Measurements from ENCODE around the gene RIC1.
"Not testable (repeated sequence)": the region's sequence is repeated elsewhere in the genome, so short reads cannot be mapped to it uniquely, and the experiment has no call there.

Gene RIC1

GRCh38 chr9:5620494-5620893 is 8.4 kb upstream of the RIC1 start:
- in situ Hi-C loops (cut with MboI; ENCODE audit: low sequenced_read_pairs, unreplicated experiment), result no loop called here
- TF ChIP-seq, protein P1, sequence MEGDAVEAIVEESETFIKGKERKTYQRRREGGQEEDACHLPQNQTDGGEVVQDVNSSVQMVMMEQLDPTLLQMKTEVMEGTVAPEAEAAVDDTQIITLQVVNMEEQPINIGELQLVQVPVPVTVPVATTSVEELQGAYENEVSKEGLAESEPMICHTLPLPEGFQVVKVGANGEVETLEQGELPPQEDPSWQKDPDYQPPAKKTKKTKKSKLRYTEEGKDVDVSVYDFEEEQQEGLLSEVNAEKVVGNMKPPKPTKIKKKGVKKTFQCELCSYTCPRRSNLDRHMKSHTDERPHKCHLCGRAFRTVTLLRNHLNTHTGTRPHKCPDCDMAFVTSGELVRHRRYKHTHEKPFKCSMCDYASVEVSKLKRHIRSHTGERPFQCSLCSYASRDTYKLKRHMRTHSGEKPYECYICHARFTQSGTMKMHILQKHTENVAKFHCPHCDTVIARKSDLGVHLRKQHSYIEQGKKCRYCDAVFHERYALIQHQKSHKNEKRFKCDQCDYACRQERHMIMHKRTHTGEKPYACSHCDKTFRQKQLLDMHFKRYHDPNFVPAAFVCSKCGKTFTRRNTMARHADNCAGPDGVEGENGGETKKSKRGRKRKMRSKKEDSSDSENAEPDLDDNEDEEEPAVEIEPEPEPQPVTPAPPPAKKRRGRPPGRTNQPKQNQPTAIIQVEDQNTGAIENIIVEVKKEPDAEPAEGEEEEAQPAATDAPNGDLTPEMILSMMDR (IDR thresholded peaks at IDR 0.05; ENCODE audit: borderline replicate concordance, control extremely low read depth, extremely low read depth, insufficient read depth, missing control alignments), result no peak
- no peak for DNase-seq (ENCODE audit: low spot score)

DNA sequence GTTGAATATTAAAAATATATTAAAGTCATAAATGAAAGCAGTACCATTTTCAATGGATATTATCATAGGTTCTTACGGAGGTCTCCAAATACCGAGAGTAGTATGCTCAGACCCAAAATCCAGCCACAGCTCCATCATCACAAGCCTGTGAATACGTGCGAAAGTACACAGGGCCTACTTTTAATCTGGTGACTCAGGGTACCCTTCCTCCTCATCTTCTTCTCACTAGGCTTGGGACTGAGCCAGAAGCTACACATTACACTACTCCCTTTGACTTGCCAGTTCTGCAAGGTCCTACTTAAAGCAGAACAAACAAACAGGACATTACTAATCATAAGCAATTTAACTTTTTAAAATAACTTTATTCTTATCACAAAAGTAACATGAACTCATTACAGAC is 7.6 kb upstream of the RIC1 start:
- in situ Hi-C loops (cut with MboI; ENCODE audit: low sequenced_read_pairs, unreplicated experiment), result no loop called here
- no peak for DNase-seq (ENCODE audit: low spot score)
- TF ChIP-seq, protein P1 (IDR thresholded peaks at IDR 0.05; ENCODE audit: borderline replicate concordance, control extremely low read depth, extremely low read depth, insufficient read depth, missing control alignments), result no peak

DNA sequence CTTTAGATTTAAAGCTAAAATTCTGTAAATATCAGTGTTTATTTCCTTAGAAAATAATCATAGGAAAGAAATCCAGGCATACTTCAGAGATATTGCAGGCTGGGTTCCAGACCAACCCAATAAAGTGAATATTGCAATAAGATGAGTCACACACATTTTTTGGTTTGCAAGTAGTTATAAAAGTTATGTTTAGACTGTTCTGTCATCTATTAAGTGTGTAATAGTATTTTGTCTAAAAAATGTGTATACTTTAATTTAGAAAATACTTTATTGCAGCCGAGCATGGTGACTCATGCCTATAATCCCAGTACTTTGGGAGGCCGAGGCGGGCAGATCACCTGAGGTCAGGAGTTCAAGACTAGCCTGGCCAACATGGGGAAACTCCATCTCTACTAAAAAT is 6.9 kb upstream of the RIC1 start:
- TF ChIP-seq, protein P1 (IDR thresholded peaks at IDR 0.05; ENCODE audit: borderline replicate concordance, control extremely low read depth, extremely low read depth, insufficient read depth, missing control alignments), result no peak
- no peak for DNase-seq (ENCODE audit: low spot score)
- in situ Hi-C loops (cut with MboI; ENCODE audit: low sequenced_read_pairs, unreplicated experiment), result no loop called here

GRCh38 chr9:5624655-5625054 is 4.3 kb upstream of the RIC1 start:
- in situ Hi-C loops (cut with MboI; ENCODE audit: low sequenced_read_pairs, unreplicated experiment), result no loop called here
- no peak for DNase-seq (ENCODE audit: low spot score)
- TF ChIP-seq, protein P1 (IDR thresholded peaks at IDR 0.05; ENCODE audit: borderline replicate concordance, control extremely low read depth, extremely low read depth, insufficient read depth, missing control alignments), result no peak

GRCh38 chr9:5626727-5627634 is 1.9 kb upstream of the RIC1 start:
- in situ Hi-C loops (cut with MboI; ENCODE audit: low sequenced_read_pairs, unreplicated experiment), result no loop called here
- peak; percentile 79 for DNase-seq (ENCODE audit: low spot score)
- TF ChIP-seq, protein P1 (IDR thresholded peaks at IDR 0.05; ENCODE audit: borderline replicate concordance, control extremely low read depth, extremely low read depth, insufficient read depth, missing control alignments), result no peak

- in situ Hi-C loops (cut with MboI; ENCODE audit: low sequenced_read_pairs, unreplicated experiment); DNase-seq (ENCODE audit: low spot score): not testable (repeated sequence)
These were observed 1.2 kb upstream of the RIC1 start for GRCh38 chr9:5627686-5628085.

DNA sequence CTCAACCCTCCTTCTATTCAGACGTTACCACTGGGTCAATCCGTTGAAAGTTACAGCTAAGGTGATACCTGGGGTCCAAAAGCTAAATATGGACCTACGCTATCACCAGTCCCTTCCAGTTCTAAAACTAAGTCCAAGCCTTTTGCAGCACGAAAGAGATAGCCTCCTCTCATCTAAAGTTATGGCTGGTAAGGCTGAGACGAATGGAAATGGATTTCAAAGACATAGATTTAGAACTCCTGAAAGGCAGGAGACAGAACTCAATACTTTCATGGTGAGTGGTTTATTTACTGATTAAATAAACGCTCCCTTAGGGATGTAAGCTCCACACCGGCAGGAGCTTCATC is 751 bp upstream of the RIC1 start:
- DNase-seq (ENCODE audit: low spot score), result no peak
- in situ Hi-C loops (cut with MboI; ENCODE audit: low sequenced_read_pairs, unreplicated experiment), result no loop called here
- TF ChIP-seq, protein P1 (IDR thresholded peaks at IDR 0.05; ENCODE audit: borderline replicate concordance, control extremely low read depth, extremely low read depth, insufficient read depth, missing control alignments), result no peak

Data from GM13976 (cell line).